MG63 (cell line): ENCODE data around the gene FBXW7. TPM values are rescaled to one million over a fixed set of nuclear protein-coding genes. Genes with fewer than 3 reads are reported as not detected.

Experiments used
- DNase-seq: peaks from one replicate; pipeline ENCODE4 v3.0.0-alpha.2; 2020
- H3K27me3 ChIP-seq: fragments of 250-450 bp; sonication (Bioruptor Pico); 2 replicates; pipeline ENCODE4 v1.5.1; 2020; ENCODE audit warnings: mild to moderate bottlenecking, moderate library complexity
- H3K36me3 ChIP-seq: fragments of 250-450 bp; sonication (Bioruptor Pico); 2 replicates; pipeline ENCODE4 v1.5.1; 2020; ENCODE audit warnings: mild to moderate bottlenecking, moderate library complexity
- H3K4me3 ChIP-seq: fragments of 250-450 bp; sonication (Bioruptor Pico); 2 replicates; pipeline ENCODE4 v1.5.1; 2020; ENCODE audit warnings: mild to moderate bottlenecking, moderate library complexity
- H3K9me3 ChIP-seq: fragments of 250-450 bp; sonication (Bioruptor Pico); 2 replicates; pipeline ENCODE4 v1.5.1; 2020; ENCODE audit warnings: mild to moderate bottlenecking, moderate library complexity
- total RNA-seq: library from RNA; depleted of rRNA; stranded (reverse); fragments of >200 nt; shearing (Covaris generic); gene quantifications from 2 replicates; pipeline ENCODE4 v1.2.3, GENCODE V29; 2014; ENCODE audit warnings: low replicate concordance

Gene FBXW7
- total RNA-seq, 1 experiment from 2014 or later = 17.8 TPM

DNA sequence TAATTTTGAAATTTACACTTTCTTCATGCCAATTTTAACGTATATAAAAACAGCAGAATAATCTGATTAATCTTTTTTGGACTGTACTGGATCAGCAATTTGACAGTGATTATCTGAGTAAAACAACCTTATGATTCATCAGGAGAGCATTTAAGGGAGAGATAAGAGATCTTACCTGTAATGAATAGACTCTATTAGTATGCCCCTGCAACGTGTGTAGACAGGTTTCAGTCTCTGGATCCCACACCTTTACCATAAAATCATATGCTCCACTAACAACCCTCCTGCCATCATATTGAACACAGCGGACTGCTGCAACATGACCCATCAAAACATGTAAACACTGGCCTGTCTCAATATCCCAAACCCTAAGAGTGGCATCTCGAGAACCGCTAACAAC is 210.1 kb downstream of the FBXW7 start:
- Histone ChIP-seq H3K36me3 (peaks cover 54% of the 10 kb centered on the region), H3K9me3 (no peaks in the 10 kb centered on the region), H3K4me3 (no peak overlapping the region), H3K27me3 (no peaks in the 10 kb centered on the region)
- no peak for DNase-seq

DNA sequence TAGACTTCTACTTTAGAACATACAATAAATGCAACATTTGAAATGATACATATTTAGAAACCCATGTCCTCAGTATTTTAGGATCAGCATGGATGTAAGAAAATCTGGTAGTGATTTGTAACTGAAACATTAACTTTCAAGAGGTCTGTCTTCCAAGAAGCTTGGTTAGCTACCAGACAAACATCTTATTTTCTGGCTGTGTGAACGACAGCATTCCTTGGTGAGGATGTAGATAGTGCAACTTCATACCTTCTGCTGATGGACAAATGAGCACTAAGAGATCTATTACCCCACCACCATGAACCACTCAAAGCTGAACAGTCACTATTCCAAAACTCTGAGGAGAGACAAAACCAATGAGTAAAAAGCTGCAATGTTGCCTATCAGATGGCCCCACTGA is 212.7 kb downstream of the FBXW7 start:
- H3K9me3 ChIP-seq = no peaks in the 10 kb centered on the region
- no peak for DNase-seq
- no peaks in the 10 kb centered on the region for H3K27me3 ChIP-seq
- H3K36me3 ChIP-seq = peaks cover 37% of the 10 kb centered on the region
- H3K4me3 ChIP-seq = no peak overlapping the region

GRCh38 chr4:152322656-152323055 is 213.2 kb downstream of the FBXW7 start:
- no peak for DNase-seq
- peaks cover 31% of the 10 kb centered on the region for H3K36me3 ChIP-seq

DNA sequence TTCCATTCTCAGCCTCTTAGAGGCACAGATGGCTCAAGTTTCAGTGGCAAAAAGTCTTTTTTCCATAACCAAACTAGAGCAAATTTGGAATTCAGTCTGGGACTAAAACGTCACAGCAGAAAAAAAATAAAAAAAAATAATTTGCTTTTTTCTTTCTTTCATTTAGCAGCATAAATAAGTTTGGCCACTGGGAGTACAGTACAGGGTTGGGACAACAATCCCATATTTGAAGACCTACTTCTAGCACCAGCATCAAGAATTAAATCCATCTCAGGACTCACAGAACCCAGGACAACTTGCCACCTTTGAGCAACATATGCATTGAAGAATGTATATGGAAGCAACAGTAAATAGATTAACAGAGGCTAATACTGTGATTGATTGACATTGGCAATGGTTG is 214.0 kb downstream of the FBXW7 start:
- Histone ChIP-seq H3K27me3 (no peaks in the 10 kb centered on the region), H3K36me3 (peaks cover 25% of the 10 kb centered on the region), H3K9me3 (no peaks in the 10 kb centered on the region), H3K4me3 (no peak overlapping the region)
- DNase-seq = no peak

More at GRCh38 chr4:152322656-152323055, 213.2 kb downstream of the FBXW7 start:
- Histone ChIP-seq H3K9me3 (no peaks in the 10 kb centered on the region), H3K27me3 (no peaks in the 10 kb centered on the region), H3K4me3 (no peak overlapping the region)

GRCh38 chr4:152321398-152321797 is 214.5 kb downstream of the FBXW7 start:
- H3K36me3 ChIP-seq = peaks cover 25% of the 10 kb centered on the region
- no peak overlapping the region for H3K4me3 ChIP-seq
- no peaks in the 10 kb centered on the region for H3K27me3 ChIP-seq
- no peak for DNase-seq
- no peaks in the 10 kb centered on the region for H3K9me3 ChIP-seq

DNA sequence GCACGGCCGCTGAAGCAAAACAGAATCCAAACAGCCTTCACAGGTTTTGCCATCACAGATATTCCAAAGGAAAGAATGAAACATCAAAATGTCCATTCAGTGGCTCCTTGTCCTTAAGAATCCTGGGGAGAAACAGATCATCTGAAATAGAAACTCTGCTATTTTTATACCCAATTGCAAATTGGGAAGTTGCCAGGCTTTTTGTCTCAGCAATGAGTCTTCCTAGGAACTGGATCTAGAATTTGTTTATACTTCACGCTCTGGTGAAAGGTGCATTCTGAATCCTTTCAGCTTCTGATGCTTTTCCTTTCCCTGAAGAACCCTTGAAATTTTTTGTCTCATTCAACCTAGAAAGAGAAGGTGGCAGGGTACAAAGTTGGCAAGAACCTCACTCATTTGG is 218.9 kb downstream of the FBXW7 start:
- no peaks in the 10 kb centered on the region; the same call in none of the 2 replicates for H3K36me3 ChIP-seq
- H3K4me3 ChIP-seq = no peak overlapping the region
- H3K27me3 ChIP-seq = no peaks in the 10 kb centered on the region
- H3K9me3 ChIP-seq = no peaks in the 10 kb centered on the region
- no peak for DNase-seq

DNA sequence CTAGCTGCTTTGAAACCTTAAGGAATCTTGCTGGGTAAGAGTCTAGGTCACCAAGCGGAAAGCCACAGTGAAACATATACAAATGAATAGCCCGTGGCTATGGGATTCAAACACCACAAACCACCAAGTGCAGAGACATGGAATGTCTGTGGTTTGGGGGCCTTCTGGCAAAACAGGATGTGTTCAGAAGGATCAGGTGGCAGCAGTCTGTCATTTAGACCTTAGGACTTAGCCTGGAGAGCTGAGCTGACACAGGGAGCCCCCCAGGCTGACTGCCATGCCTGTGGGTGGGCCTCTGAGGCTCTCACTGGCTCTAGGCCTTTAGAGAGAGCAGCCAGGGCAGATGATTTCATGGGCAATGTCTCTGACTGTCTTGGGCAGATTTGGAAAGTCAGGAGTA is 225.6 kb downstream of the FBXW7 start:
- no peak for DNase-seq

DNA sequence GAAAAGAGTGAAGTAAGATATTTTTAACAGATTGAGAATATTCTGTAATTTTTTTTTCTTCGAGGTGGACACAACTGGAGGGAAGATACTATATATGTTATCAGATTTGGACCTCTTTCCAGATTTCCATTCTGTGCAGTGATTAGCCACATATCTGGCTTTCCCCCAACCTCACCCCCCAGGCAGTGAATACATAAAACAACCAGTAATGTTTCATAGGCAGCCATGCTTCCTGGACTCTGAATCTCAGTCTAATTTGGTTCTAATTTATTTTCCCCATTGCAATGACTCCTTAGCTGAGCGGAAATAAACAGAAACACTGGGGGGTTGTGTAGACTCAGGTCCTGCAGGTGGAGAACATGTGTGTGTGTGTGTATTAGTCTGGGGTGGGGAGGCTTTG is 226.5 kb downstream of the FBXW7 start:
- H3K27me3 ChIP-seq = no peaks in the 10 kb centered on the region
- H3K36me3 ChIP-seq = no peaks in the 10 kb centered on the region
- no peaks in the 10 kb centered on the region for H3K9me3 ChIP-seq
- no peak overlapping the region for H3K4me3 ChIP-seq
- no peak for DNase-seq

More for the DNA sequence above, 225.6 kb downstream of the FBXW7 start:
- no peak overlapping the region for H3K4me3 ChIP-seq
- H3K36me3 ChIP-seq = no peaks in the 10 kb centered on the region
- H3K9me3 ChIP-seq = no peaks in the 10 kb centered on the region
- no peaks in the 10 kb centered on the region for H3K27me3 ChIP-seq

- no peaks in the 10 kb centered on the region for H3K9me3 ChIP-seq
- no peak for DNase-seq
- no peak overlapping the region for H3K4me3 ChIP-seq
- no peaks in the 10 kb centered on the region for H3K27me3 ChIP-seq
- no peaks in the 10 kb centered on the region for H3K36me3 ChIP-seq
Observed at GRCh38 chr4:152308951-152309350, 226.9 kb downstream of the FBXW7 start.

- Histone ChIP-seq H3K9me3 (no peaks in the 10 kb centered on the region), H3K4me3 (no peak overlapping the region), H3K27me3 (no peaks in the 10 kb centered on the region), H3K36me3 (no peaks in the 10 kb centered on the region)
- DNase-seq = no peak
Observed at GRCh38 chr4:152307669-152308068, 228.2 kb downstream of the FBXW7 start.

GRCh38 chr4:152306541-152306940 is 229.4 kb downstream of the FBXW7 start:
- Histone ChIP-seq H3K36me3 (no peaks in the 10 kb centered on the region), H3K9me3 (no peaks in the 10 kb centered on the region), H3K27me3 (no peaks in the 10 kb centered on the region), H3K4me3 (no peak overlapping the region)
- no peak for DNase-seq

- Histone ChIP-seq H3K4me3 (no peak overlapping the region), H3K27me3 (no peaks in the 10 kb centered on the region), H3K9me3 (no peaks in the 10 kb centered on the region), H3K36me3 (no peaks in the 10 kb centered on the region)
- peak; percentile 27 for DNase-seq
Observed at GRCh38 chr4:152304220-152304619, 231.7 kb downstream of the FBXW7 start.

GRCh38 chr4:152301381-152301780 is 234.5 kb downstream of the FBXW7 start:
- Histone ChIP-seq H3K9me3 (no peaks in the 10 kb centered on the region), H3K27me3 (no peaks in the 10 kb centered on the region), H3K4me3 (no peak overlapping the region), H3K36me3 (no peaks in the 10 kb centered on the region)
- no peak for DNase-seq

DNA sequence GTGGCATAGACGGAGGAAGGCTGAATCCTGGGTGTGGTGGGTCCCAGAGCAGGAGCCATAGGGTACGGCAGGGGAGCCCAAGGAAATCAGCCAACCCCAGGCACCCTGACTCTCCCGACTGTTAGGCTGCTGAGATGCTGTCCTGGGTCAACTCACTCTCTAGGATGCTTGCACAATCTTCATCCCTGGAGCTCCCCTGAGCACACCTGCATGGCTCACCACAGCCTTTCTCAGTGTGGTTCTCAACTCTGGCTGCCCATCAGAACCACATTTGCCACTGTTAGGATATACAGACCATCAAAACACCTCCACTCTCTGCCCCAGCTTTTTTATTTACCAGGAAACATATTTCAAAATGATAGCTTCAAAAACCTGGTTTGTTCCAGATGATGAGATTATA is 236.3 kb downstream of the FBXW7 start:
- H3K4me3 ChIP-seq = no peak overlapping the region
- no peak for DNase-seq
- no peaks in the 10 kb centered on the region for H3K36me3 ChIP-seq
- H3K27me3 ChIP-seq = no peaks in the 10 kb centered on the region
- H3K9me3 ChIP-seq = no peaks in the 10 kb centered on the region

DNA sequence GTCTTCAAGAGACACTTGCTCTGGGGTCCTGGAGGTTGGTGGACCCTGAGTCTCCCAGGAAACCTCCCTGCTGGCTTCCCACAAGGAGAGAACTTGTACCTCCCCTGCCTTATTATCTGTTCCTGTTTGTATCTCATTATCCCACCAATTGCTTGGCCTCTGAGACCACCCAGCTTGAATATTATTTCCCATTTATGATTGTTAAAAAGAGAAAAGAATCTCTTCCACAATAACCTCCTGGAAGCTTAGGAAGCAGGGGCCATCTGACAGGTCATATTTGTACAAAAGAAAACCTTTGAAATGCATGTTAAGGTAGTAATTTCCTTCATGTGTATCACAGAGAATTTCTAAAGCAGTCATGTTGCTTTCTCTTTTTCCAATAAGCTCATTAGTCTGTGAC is 239.5 kb downstream of the FBXW7 start:
- H3K4me3 ChIP-seq = no peak overlapping the region
- no peaks in the 10 kb centered on the region for H3K27me3 ChIP-seq
- H3K9me3 ChIP-seq = no peaks in the 10 kb centered on the region
- no peaks in the 10 kb centered on the region for H3K36me3 ChIP-seq
- no peak for DNase-seq

DNA sequence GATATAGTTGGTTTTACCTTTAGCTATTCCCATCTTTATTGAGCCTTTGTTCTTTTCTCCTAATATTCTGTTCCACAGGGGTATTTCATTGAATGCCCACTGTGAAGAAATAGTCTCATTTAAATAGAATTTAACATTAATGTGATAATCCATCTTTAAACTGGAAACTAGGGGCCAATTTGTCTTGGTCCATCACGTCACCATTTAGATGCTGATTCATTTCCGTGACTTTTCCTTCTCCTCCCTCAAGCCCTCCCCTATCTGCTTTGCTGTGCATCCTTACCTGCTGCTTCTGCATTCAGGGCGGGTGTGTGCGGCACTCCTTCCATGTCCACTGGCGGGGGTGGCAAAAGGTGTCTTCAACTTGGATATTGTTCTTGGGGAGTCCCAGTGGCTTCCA is 241.1 kb downstream of the FBXW7 start:
- Histone ChIP-seq H3K9me3 (no peaks in the 10 kb centered on the region), H3K27me3 (no peaks in the 10 kb centered on the region), H3K4me3 (no peak overlapping the region), H3K36me3 (no peaks in the 10 kb centered on the region)
- no peak for DNase-seq

GRCh38 chr4:152294331-152294730 is 241.6 kb downstream of the FBXW7 start:
- Histone ChIP-seq H3K4me3 (no peak overlapping the region), H3K9me3 (no peaks in the 10 kb centered on the region), H3K27me3 (no peaks in the 10 kb centered on the region), H3K36me3 (no peaks in the 10 kb centered on the region)
- no peak for DNase-seq

GRCh38 chr4:152293527-152293926 is 242.4 kb downstream of the FBXW7 start:
- Histone ChIP-seq H3K27me3 (no peaks in the 10 kb centered on the region), H3K4me3 (no peak overlapping the region), H3K9me3 (no peaks in the 10 kb centered on the region), H3K36me3 (no peaks in the 10 kb centered on the region)
- DNase-seq = no peak

DNA sequence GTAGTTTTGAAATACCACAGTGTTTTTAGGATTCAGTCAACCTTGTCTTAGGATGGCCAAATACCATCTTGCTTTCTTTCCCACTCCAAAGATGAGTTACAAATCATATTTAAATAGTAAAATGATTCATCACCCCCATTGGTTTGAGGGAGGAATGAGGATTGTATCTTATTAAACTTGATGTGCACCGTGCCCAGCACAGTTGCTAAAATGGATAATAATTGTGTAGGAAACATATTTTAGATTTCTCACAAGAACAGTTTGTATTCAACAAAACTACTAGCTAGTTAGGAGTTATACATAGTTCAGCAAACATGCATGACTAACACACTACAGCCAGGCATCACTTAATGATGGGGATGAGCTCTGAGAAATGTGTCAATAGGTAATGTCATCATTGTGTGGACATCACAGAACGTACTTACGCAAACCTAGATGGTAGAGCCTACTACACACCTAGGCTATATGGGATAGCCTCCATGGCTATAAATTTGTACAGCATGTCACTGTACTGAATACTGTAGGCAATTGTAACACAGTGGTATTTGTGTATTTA is 245.4 kb downstream of the FBXW7 start:
- Histone ChIP-seq H3K9me3 (no peaks in the 10 kb centered on the region), H3K4me3 (no peak overlapping the region), H3K36me3 (no peaks in the 10 kb centered on the region), H3K27me3 (no peaks in the 10 kb centered on the region)
- no peak for DNase-seq
